GM20431 (cell line): Measurements from ENCODE around the gene INSL3.

Experiments
- in situ Hi-C: fragments of 300-500 bp; cut with MseI, MboI; formaldehyde crosslinking; loops from one replicate; pipeline ENCODE4 v1.15.0; 2020; ENCODE audit warnings: low sequenced_read_pairs; ENCODE audit not compliant: unreplicated experiment

INSL3 gene

GRCh38 chr19:17821190-17821589 lies at the start of gene INSL3:
Gene INSL3, minus strand, starts transcription at chr19:17821519. Its CDS starts 13 bp downstream, at chr19:17821506.
- in situ Hi-C loops: no loop called here

GRCh38 chr19:17869114-17869608 lies 47.8 kb upstream of the INSL3 start:
- in situ Hi-C loops: loop anchor here (5.0 kb wide), 1 partner anchor 63 kb away; the partner anchor contains the start of gene CCDC124

GRCh38 chr19:17868669-17869068 lies 47.4 kb upstream of the INSL3 start:
- in situ Hi-C loops: loop anchor here (5.0 kb wide), 1 partner anchor 64 kb away; the partner anchor contains the start of gene CCDC124

DNA sequence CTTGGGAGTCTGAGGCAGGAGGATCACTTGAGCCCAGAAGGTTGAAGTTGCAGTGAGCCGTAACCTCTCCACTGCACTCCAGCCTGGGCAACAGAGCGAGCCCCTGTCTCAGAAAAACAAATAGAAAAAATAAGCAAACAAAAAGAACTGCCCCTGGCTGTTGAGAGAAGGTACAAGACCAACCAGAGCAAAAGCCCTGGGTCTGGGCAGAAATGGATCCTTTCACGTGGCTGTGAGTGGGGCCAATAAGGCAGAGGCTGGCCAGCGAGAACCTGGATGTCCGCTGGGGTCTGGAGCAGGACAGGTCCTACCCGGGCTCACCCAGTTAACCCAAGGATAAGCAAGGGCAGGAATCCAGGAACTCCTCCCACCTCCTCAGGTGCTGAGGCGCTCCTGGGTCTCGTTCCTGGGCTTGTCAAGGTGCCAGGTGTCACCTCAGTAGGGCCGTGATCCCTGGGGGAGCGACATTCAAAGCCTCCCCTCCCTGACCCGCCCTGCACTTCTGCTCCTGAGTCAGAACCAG lies 45.7 kb upstream of the INSL3 start:
- in situ Hi-C loops: loop anchor here (5.0 kb wide), 1 partner anchor 65 kb away; the partner anchor contains the start of gene CCDC124

GRCh38 chr19:17866312-17866963 lies 45.1 kb upstream of the INSL3 start:
- in situ Hi-C loops: loop anchor here (5.0 kb wide), 1 partner anchor 66 kb away; the partner anchor contains the start of gene CCDC124

GRCh38 chr19:17865364-17866311 lies 44.3 kb upstream of the INSL3 start:
- in situ Hi-C loops: loop anchor here (5.0 kb wide), 1 partner anchor 67 kb away; the partner anchor contains the start of gene CCDC124

GRCh38 chr19:17863520-17864182 lies 42.3 kb upstream of the INSL3 start:
- in situ Hi-C loops: no loop called here

DNA sequence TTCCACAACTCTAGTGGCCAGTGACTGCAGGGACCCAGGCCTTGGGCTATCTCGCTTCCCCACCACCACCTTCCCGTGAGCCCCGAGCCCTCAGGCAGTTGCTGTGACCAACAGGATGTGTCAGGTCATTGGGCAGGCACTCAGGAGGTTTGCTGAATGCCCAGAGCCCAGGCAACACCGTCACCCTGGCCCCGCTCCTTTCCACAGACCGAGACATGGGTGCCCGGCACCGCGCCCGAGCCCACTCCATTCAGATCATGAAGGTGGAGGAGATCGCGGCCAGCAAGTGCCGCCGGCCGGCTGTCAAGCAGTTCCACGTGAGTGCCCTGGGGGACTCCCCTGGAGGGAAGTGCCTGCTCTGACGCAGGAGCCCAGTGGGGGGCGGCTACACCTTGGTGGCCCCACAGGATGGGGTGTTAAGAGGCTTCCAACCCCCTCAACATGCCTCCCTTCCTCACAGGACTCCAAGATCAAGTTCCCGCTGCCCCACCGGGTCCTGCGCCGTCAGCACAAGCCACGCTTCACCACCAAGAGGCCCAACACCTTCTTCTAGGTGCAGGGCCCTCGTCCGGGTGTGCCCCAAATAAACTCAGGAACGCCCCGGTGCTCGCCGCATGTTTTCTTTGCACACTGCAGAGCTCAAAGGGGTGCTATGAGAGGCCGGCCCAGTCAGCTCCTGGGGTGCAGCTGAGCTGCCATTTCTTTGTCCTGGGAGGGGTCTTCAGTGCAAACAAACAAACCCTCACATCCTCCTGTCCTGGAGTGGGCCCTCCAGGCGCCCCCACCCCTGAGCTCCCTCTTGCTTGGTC lies 41.6 kb upstream of the INSL3 start:
- in situ Hi-C loops: no loop called here

- in situ Hi-C loops: no loop called here
Measured at GRCh38 chr19:17861542-17862402, 40.5 kb upstream of the INSL3 start.

DNA sequence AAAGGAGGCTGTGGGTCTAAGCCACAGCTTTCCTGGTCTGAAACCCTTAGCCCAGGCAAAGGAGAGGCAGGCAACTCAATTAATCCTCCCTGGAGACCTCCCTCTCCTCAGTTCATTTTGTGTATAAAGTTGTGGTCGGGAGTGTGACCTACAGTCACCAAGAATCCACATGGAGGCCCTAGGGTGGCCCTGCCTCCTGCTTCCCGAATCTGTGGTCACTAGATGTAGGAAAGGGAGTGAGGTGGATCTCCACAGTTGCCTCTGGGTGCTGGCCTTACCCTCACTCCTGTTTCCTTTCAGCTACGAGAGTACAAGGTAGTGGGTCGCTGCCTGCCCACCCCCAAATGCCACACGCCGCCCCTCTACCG lies 39.7 kb upstream of the INSL3 start:
- in situ Hi-C loops: no loop called here

DNA sequence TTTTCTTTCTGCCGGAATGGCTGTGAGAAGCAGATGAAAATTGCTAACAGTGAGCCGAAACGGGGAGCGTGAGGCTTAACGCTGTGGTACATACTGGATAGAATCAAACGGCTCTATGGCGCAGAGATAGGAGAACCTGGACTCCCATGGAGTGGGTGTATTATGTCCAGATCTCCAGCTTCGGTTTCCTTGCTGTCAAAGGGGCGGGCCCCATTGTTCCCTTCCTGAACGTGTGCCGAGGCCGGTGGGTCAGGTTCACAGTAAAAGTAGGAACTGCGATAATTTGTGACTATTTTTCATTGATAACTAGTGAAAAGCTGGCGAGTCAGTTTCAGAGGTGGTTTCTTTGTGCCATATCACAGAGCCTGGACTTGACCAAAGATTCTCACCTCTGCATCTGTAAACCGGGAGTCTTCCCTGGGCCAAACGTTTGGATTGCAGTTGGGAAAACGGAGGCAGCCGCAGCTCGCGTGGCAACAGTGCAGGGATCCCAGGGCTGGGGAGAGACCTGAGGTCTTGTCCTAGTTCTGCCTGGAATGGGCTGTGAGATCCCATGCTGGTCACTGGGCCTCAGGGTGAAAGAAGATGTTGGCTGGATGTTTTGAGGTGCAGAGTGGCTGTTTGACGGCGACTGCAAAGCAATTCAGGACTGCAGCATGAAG lies 39.1 kb upstream of the INSL3 start:
- in situ Hi-C loops: no loop called here

DNA sequence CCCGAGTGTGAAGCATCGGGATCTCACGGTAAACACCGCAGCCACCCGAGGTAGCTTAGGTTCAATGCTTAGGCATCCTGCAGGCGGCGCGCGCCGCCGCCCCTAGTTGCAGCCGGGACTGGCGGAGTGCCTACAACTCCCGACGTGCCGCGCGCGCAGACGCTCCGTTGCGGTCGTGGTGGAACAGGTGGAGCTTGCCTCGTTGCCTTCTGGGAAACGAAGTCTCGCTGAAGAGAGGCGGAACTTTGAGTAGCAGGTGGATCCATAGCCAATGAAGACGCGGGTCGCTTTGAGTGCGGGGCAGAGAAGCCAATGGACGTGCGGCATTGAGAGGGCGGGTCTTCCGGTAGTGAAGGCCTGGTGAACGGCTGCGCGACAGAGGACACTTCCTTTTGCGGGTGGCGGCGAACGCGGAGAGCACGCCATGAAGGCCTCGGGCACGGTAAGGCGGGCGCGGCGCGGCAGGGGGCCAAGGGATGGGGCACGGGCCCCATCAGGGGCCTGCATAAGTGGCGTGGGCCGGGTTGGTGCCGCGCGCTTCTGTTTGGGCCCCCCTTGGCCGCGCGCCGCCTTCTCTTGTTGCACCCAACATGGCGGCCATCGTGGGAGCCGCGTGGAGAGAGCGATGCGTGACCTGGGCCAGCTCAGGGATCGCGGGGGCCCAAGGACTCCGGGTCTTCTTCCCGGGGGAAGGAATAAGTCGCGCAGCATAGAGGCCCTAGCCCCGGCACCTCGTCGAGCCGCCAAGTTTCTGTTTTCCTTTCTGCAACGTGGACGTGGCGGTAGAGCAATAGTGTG lies 38.4 kb upstream of the INSL3 start, which contains the start of gene RPL18A:
RPL18A (plus strand) TSS at position 378 of the 798 bp plus-strand sequence; CDS start at position 425, 47 bp downstream.
- in situ Hi-C loops: no loop called here

DNA sequence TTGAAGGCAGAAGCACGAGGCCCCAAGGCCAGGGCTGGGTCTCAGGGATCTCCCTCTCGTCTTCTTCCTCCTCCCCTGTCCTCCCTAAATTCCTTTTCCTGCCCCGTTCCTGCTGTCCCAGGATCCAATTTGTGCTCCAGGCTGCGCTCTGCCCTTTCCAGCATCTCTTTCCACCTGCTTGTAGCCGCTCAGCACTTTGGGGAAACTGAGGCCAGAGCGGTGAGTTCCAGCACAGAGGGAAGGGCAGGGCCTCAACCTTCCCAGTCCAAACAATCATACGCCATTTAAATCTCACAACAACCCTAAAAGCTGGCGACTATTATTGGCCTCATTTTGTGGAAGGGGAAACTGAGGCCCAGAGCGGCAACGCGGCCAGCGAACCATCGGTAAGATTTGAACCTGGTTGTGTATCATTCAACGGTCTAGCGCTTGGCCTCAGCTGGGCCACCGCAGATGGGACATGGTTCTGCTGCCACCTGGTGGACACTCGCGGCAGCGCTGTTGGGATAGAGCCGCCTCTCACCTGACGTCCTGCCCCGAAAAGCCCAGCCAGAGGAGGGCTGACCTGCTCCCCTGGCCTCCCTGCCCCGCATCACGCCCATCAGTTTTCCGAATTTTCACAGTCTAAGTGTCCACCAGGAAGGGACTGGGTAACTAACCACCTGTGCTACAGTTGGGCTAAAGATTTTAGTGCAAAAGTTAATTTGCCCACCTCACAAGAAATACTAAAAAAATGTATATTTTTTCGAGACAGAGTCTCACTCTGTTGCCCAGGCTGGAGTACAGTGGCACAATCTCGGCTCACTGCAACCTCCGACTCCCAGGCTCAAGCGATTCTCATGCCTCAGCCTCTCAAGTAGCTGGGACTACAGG lies 34.2 kb upstream of the INSL3 start:
- in situ Hi-C loops: no loop called here

DNA sequence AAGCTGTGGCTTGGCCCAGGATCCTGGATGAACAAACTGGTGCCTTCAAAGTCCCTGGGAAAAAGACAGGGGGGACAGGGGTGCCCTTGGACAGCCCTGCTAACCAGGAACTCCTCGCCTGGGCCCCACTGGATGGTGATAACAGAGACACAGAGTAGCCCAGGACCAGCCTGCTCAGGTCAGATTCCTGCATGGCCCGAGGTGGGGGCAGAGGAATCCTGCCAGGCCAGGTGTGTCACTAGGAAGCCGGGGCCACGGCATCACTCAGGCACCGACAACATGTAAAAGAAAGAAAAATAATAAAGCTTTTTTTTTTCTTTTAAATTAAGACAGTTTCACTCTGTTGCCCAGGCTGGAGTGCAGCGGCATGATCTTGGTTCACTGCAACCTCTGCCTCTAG lies 32.7 kb upstream of the INSL3 start:
- in situ Hi-C loops: no loop called here

- in situ Hi-C loops: no loop called here
Measured at GRCh38 chr19:17848595-17849292, 27.4 kb upstream of the INSL3 start.
